Measurements from ENCODE around the gene MRPL11.

DNA sequence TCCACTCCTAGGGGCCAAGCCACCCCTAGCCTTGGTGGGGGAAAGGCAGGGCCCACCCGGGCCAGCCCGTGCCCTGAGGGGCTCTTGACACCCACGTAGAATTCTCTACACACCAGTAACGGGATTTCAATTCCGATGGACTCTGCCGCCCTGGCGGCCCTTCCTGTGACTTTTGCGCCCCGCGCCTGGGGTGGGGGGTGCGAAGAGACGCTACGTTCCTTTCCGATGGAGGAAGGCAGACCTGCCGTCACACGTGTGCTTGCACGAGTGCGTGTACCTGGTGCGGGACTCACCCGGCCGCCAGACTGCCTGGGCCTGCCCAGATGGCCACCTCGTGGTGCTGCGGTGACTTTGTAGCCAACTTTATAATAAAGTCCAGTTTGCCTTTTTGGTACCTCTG, 12.3 kb downstream of the MRPL11 start:
- TF ChIP-seq, protein P1, sequence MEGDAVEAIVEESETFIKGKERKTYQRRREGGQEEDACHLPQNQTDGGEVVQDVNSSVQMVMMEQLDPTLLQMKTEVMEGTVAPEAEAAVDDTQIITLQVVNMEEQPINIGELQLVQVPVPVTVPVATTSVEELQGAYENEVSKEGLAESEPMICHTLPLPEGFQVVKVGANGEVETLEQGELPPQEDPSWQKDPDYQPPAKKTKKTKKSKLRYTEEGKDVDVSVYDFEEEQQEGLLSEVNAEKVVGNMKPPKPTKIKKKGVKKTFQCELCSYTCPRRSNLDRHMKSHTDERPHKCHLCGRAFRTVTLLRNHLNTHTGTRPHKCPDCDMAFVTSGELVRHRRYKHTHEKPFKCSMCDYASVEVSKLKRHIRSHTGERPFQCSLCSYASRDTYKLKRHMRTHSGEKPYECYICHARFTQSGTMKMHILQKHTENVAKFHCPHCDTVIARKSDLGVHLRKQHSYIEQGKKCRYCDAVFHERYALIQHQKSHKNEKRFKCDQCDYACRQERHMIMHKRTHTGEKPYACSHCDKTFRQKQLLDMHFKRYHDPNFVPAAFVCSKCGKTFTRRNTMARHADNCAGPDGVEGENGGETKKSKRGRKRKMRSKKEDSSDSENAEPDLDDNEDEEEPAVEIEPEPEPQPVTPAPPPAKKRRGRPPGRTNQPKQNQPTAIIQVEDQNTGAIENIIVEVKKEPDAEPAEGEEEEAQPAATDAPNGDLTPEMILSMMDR (IDR thresholded peaks at IDR 0.05), result no peak
- no peak for TF ChIP-seq EP300 (IDR thresholded peaks at IDR 0.05)
- no peak for TF ChIP-seq POLR2A (IDR thresholded peaks at IDR 0.05)
- TF ChIP-seq POLR2AphosphoS5 (IDR thresholded peaks at IDR 0.05), result no peak
